GM21786 (cell line): ENCODE data around the gene TBPL1.

Experiments used
- ATAC-seq: cut with Tn5 transposase; IDR thresholded peaks from one replicate; pipeline ENCODE4 v1.9.1; 2021; ENCODE audit not compliant: unreplicated experiment

Gene TBPL1

GRCh38 chr6:134005800-134006199, 52.8 kb downstream of the TBPL1 start:
- no peak for ATAC-seq

GRCh38 chr6:134007077-134007476, 54.1 kb downstream of the TBPL1 start:
- no peak for ATAC-seq

- no peak for ATAC-seq
Observed at GRCh38 chr6:134009876-134010275, 56.9 kb downstream of the TBPL1 start.

- no peak for ATAC-seq
Observed at GRCh38 chr6:134010400-134010799, 57.4 kb downstream of the TBPL1 start.

- ATAC-seq = no peak
Observed at GRCh38 chr6:134010974-134011373, 58.0 kb downstream of the TBPL1 start.

GRCh38 chr6:134014588-134015137, 61.6 kb downstream of the TBPL1 start:
- ATAC-seq = no peak

GRCh38 chr6:134015719-134016557, 62.9 kb downstream of the TBPL1 start:
- no peak for ATAC-seq

- ATAC-seq = no peak
Observed at GRCh38 chr6:134016558-134016814, 63.5 kb downstream of the TBPL1 start.

- ATAC-seq = no peak
Observed at GRCh38 chr6:134020071-134020470, 67.0 kb downstream of the TBPL1 start.

GRCh38 chr6:134020543-134020942, 67.5 kb downstream of the TBPL1 start:
- no peak for ATAC-seq

- no peak for ATAC-seq
Observed at GRCh38 chr6:134020968-134021367, 67.9 kb downstream of the TBPL1 start.

GRCh38 chr6:134021396-134022122, 68.5 kb downstream of the TBPL1 start:
- no peak for ATAC-seq

- no peak for ATAC-seq
Observed at GRCh38 chr6:134022650-134023049, 69.6 kb downstream of the TBPL1 start.

GRCh38 chr6:134026597-134026996, 73.6 kb downstream of the TBPL1 start:
- no peak for ATAC-seq

GRCh38 chr6:134028438-134028837, 75.4 kb downstream of the TBPL1 start:
- no peak for ATAC-seq

- ATAC-seq = no peak
Observed at GRCh38 chr6:134029495-134030455, 76.8 kb downstream of the TBPL1 start.

GRCh38 chr6:134031696-134032255, 78.8 kb downstream of the TBPL1 start:
- ATAC-seq = no peak

GRCh38 chr6:134034478-134034877, 81.5 kb downstream of the TBPL1 start:
- no peak for ATAC-seq

GRCh38 chr6:134034961-134035822, 82.2 kb downstream of the TBPL1 start:
- ATAC-seq = peak; percentile 41

- peak; percentile 87 for ATAC-seq
Observed at GRCh38 chr6:134035823-134036296, 82.8 kb downstream of the TBPL1 start.
